Daoy (cell line): Measurements from ENCODE around the gene KISS1R. TPM values are rescaled to one million over a fixed set of nuclear protein-coding genes. Genes with fewer than 3 reads are reported as not detected.
"Not testable (repeated sequence)": the region's sequence is repeated elsewhere in the genome, so short reads cannot be mapped to it uniquely, and the experiment has no call there.

Experiments
- DNase-seq: peaks from one replicate; pipeline ENCODE4 v3.0.0-alpha.2; 2015; ENCODE audit warnings: low read depth
- total RNA-seq: library from RNA; depleted of rRNA; stranded (reverse); fragments of >200 nt; shearing (Covaris generic); gene quantifications from 2 replicates; pipeline ENCODE4 v1.2.3, GENCODE V29; 2014

KISS1R gene
- total RNA-seq, 1 experiment from 2014 or later = not detected

GRCh38 chr19:952049-952679 lies 35.0 kb downstream of the KISS1R start:
- DNase-seq = no peak

- no peak for DNase-seq
Measured at GRCh38 chr19:952680-953444, 35.7 kb downstream of the KISS1R start.

GRCh38 chr19:953445-954271 lies 36.5 kb downstream of the KISS1R start:
- DNase-seq = no peak

- no peak for DNase-seq
Measured at GRCh38 chr19:954272-954671, 37.1 kb downstream of the KISS1R start.

GRCh38 chr19:954672-955494 lies 37.8 kb downstream of the KISS1R start:
- DNase-seq = no peak

- no peak for DNase-seq
Measured at GRCh38 chr19:955803-956765, 39.0 kb downstream of the KISS1R start.

- peak; percentile 35 for DNase-seq
Measured at GRCh38 chr19:956766-957440, 39.8 kb downstream of the KISS1R start.

GRCh38 chr19:957578-957977 lies 40.4 kb downstream of the KISS1R start:
- not testable (repeated sequence) for DNase-seq

- DNase-seq = peak; percentile 38
Measured at GRCh38 chr19:958967-959855, 42.1 kb downstream of the KISS1R start.

GRCh38 chr19:960020-960419 lies 42.9 kb downstream of the KISS1R start:
- DNase-seq = no peak

GRCh38 chr19:960601-960938 lies 43.4 kb downstream of the KISS1R start:
- no peak for DNase-seq

GRCh38 chr19:961866-962620 lies 44.9 kb downstream of the KISS1R start:
- DNase-seq = peak; percentile 56

- DNase-seq = no peak
Measured at GRCh38 chr19:962683-963400, 45.7 kb downstream of the KISS1R start.

GRCh38 chr19:963486-963951 lies 46.4 kb downstream of the KISS1R start:
- DNase-seq = no peak

- DNase-seq = no peak
Measured at GRCh38 chr19:964116-964520, 47.0 kb downstream of the KISS1R start.

GRCh38 chr19:964761-965694 lies 47.9 kb downstream of the KISS1R start:
- no peak for DNase-seq
